ENCODE results near the gene PPP1R1B.

DNA sequence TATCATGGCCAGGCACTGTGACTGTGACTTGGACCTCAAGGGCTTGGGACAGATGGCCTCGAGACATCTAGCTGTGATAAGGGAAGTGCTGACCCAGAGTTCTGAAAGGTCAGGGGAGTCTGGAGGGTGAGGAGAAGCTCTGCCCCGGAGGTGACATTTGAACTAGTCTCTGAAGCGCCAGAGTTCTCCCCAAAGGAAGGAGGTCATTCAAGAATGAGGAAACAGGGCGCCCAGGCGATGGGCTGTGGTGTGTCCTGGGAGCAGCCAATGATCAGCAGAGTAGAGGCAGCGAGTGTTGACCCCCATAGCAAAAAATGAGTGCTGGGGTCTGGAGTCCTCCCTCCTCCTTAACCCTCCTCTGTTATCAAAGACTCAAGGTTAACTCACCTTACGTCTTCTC, 15.1 kb downstream of the PPP1R1B start:
- no peak for TF ChIP-seq CTCF (conservative IDR thresholded peaks at IDR 0.05; ENCODE audit: low read length)
- no peak for TF ChIP-seq EZH2phosphoT487 (IDR thresholded peaks at IDR 0.05; ENCODE audit: borderline replicate concordance)

Measured in Loucy (cell line).